HepG2 (cell line): ENCODE results near the gene NDE1. TPM values are rescaled to one million over a fixed set of nuclear protein-coding genes. Genes with fewer than 3 reads are reported as not detected.

Source experiments
- ATAC-seq: fragments of 200-7000 bp; cut with Tn5 transposase; 3 replicates; pipeline ENCODE4 v1.9.1; 2020; ENCODE audit warnings: mild to moderate bottlenecking, moderate library complexity
- BruUV-seq: library from RNA; stranded (reverse); fragments of 400-500 nt; replicated peaks from 2 replicates; lab custom pipeline; 2021; lab: Mats Ljungman, UMichigan
- CTCF ChIA-PET: fragments of 300-600 bp; formaldehyde crosslinking; extraction: SDS; loops from one replicate; lab custom pipeline; 2021; ENCODE audit warnings: low total read pairs, inconsistent platforms, low intra/inter-chr PET ratio; lab: Yijun Ruan, JAX
- POLR2A ChIA-PET: fragments of 350-600 bp; sonication (Branson Sonifier 250); formaldehyde crosslinking; loops from one replicate; lab custom pipeline; 2020; ENCODE audit warnings: antibody characterized with exemption, inconsistent platforms; lab: Yijun Ruan, JAX
- DNase-seq: peaks from one replicate; pipeline ENCODE4 v3.0.0-alpha.2; 2015; ENCODE audit warnings: low spot score
- FAIRE-seq: peaks from 3 replicates; lab custom pipeline; 2011; peaks lifted over from hg19 to GRCh38; lab: Jason Lieb, UNC
- H2AFZ ChIP-seq: one replicate; pipeline ENCODE4 v1.6.1; 2011; ENCODE audit warnings: low read length, inconsistent platforms
- H3K27ac ChIP-seq: fragments of 300-600 bp; 3 replicates; pipeline ENCODE4 v1.8.0; 2011; ENCODE audit warnings: mixed run types, mild to moderate bottlenecking, mixed read lengths, low read length, inconsistent platforms; ENCODE audit not compliant: insufficient read depth; ENCODE audit errors: extremely low read length
- H3K27me3 ChIP-seq, 2 experiments: fragments of 200-600 bp in 1 of 2; 2 replicates in 1 of 2; 3 replicates in 1 of 2; pipeline versions ENCODE4 v1.6.0 to v1.8.0; 2011; ENCODE audit warnings: low read length in 2 of 2, mild to moderate bottlenecking in 2 of 2, moderate library complexity in 2 of 2, inconsistent platforms in 1 of 2; ENCODE audit not compliant: insufficient read depth in 2 of 2, control insufficient read depth in 1 of 2
- H3K36me3 ChIP-seq, 2 experiments: fragments of 200-600 bp in 1 of 2; replicated peaks in 1 of 2; 2 replicates in 1 of 2; 3 replicates in 1 of 2; pipeline versions ENCODE4 v1.5.1 to v1.8.0; 2011; ENCODE audit warnings: low read length in 2 of 2, inconsistent platforms in 1 of 2; ENCODE audit not compliant: insufficient read depth in 2 of 2, control insufficient read depth in 1 of 2
- H3K4me1 ChIP-seq: 2 replicates; pipeline ENCODE4 v1.5.1; 2012; ENCODE audit warnings: low read length, inconsistent platforms; ENCODE audit not compliant: insufficient read depth
- H3K4me2 ChIP-seq: 2 replicates; pipeline ENCODE4 v1.6.0; 2011; ENCODE audit warnings: low read depth, low read length, inconsistent platforms
- H3K4me3 ChIP-seq, 3 experiments: fragments of 200-600 bp in 1 of 3; sonication (generic), shearing (Covaris generic) in 1 of 3; replicated peaks in 1 of 3; 2 replicates each; pipeline ENCODE4 v1.5.1; 2011 to 2016; ENCODE audit warnings: low read length in 3 of 3, inconsistent platforms in 2 of 3, low read depth in 2 of 3, mild to moderate bottlenecking in 2 of 3, control low read depth in 1 of 3, mixed read lengths in 1 of 3; ENCODE audit not compliant: insufficient read depth in 1 of 3
- H3K79me2 ChIP-seq: one replicate; pipeline ENCODE4 v1.6.1; 2011; ENCODE audit warnings: low read length, inconsistent platforms; ENCODE audit not compliant: insufficient read depth
- H3K9ac ChIP-seq: 2 replicates; pipeline ENCODE4 v1.6.0; 2011; ENCODE audit warnings: mild to moderate bottlenecking, low read depth, low read length, inconsistent platforms; ENCODE audit not compliant: insufficient read depth
- H3K9me3 ChIP-seq: 2 replicates; pipeline ENCODE4 v1.5.1; 2012; ENCODE audit warnings: mild to moderate bottlenecking, low read length
- H4K20me1 ChIP-seq: 2 replicates; pipeline ENCODE4 v1.6.0; 2011; ENCODE audit warnings: inconsistent platforms, mild to moderate bottlenecking, low read length, moderate library complexity; ENCODE audit not compliant: insufficient read depth
- CEBPB ChIP-seq: IDR thresholded peaks from 2 replicates; pipeline ENCODE4 v1.6.1; 2011; ENCODE audit warnings: low read depth, low read length, improper control_type of control experiment, borderline replicate concordance
- ELF1 ChIP-seq: sonication (generic); formaldehyde crosslinking; IDR thresholded peaks from 2 replicates; pipeline ENCODE4 v1.4.0; 2020; ENCODE audit warnings: missing genetic modification reagents
- GLI4 ChIP-seq: sonication (generic); formaldehyde crosslinking; IDR thresholded peaks from 2 replicates; pipeline ENCODE4 v1.5.1; 2020; ENCODE audit warnings: missing genetic modification reagents, mild to moderate bottlenecking, moderate library complexity, borderline replicate concordance
- GPN1 ChIP-seq: sonication (generic); formaldehyde crosslinking; IDR thresholded peaks from 2 replicates; pipeline ENCODE4 v1.5.1; 2020; ENCODE audit warnings: missing genetic modification reagents, borderline replicate concordance
- IKZF4 ChIP-seq: sonication (generic); formaldehyde crosslinking; IDR thresholded peaks from 2 replicates; pipeline ENCODE4 v1.5.1; 2020; ENCODE audit warnings: borderline replicate concordance, mild to moderate bottlenecking, low read depth, missing genetic modification reagents; ENCODE audit errors: not compliant biosample characterization
- MAFF ChIP-seq: IDR thresholded peaks from 2 replicates; pipeline ENCODE4 v1.6.1; 2011; ENCODE audit warnings: low read depth, low read length, improper control_type of control experiment
- NR3C1 ChIP-seq: sonication (generic); formaldehyde crosslinking; IDR thresholded peaks from 2 replicates; pipeline ENCODE4 v1.4.0; 2020; ENCODE audit warnings: missing genetic modification reagents
- PITX1 ChIP-seq: sonication (generic); formaldehyde crosslinking; IDR thresholded peaks from 2 replicates; pipeline ENCODE4 v1.5.1; 2020; ENCODE audit warnings: mild to moderate bottlenecking, missing genetic modification reagents
- RFX1 ChIP-seq: fragments of 450-650 bp; IDR thresholded peaks from 2 replicates; pipeline ENCODE4 v1.6.1; 2017
- SALL1 ChIP-seq: sonication (generic); formaldehyde crosslinking; IDR thresholded peaks from 2 replicates; pipeline ENCODE4 v1.8.0; 2022; ENCODE audit warnings: mild to moderate bottlenecking, missing genetic modification reagents
- ZBED4 ChIP-seq: sonication (generic); formaldehyde crosslinking; IDR thresholded peaks from 2 replicates; pipeline ENCODE4 v1.4.0; 2020; ENCODE audit warnings: missing genetic modification reagents, borderline replicate concordance
- ZNF264 ChIP-seq: sonication (generic); formaldehyde crosslinking; IDR thresholded peaks from 2 replicates; pipeline ENCODE4 v1.4.0; 2020; ENCODE audit warnings: missing genetic modification reagents
- ZNF460 ChIP-seq: sonication (generic); formaldehyde crosslinking; IDR thresholded peaks from 2 replicates; pipeline ENCODE4 v1.5.1; 2020; ENCODE audit warnings: missing genetic modification reagents, mild to moderate bottlenecking, borderline replicate concordance
- ZNF605 ChIP-seq: sonication (generic); formaldehyde crosslinking; IDR thresholded peaks from 2 replicates; pipeline ENCODE4 v1.8.0; 2022; ENCODE audit warnings: mild to moderate bottlenecking, missing genetic modification reagents
- WGBS: methylation state at CpG from one replicate; pipeline ENCODE4 v1.1.6; 2017; ENCODE audit warnings: low lambda C conversion rate; 5-methylcytosine and 5-hydroxymethylcytosine counted together
- in situ Hi-C: cut with HindIII; loops from 2 replicates; pipeline ENCODE4 v1.10.0; 2017; ENCODE audit warnings: low pct_unique_long_range_greater_than_20kb; ENCODE audit not compliant: extremely low pct_ligation_motif_present
- intact Hi-C: fragments of 100-400 bp; cut with micrococcal nuclease; formaldehyde crosslinking; loops from one replicate; pipeline ENCODE4 v1.10.0; 2022; ENCODE audit not compliant: unreplicated experiment
- polyA plus RNA-seq, 8 experiments: library from polyadenylated mRNA; depleted of rRNA in 3 of 8; stranded (reverse) in 7 of 8; unstranded in 1 of 8; fragments of >200 nt; fragmentation: Illumina TruSeq in 4 of 8; extraction: Trizol in 4 of 8; gene quantifications; 2 replicates each; pipeline versions ENCODE4 v1.2.1 to v1.2.3, GENCODE V29; 2011 to 2016; ENCODE audit warnings: low read depth in 4 of 8, missing spikeins in 1 of 8, mixed read lengths in 1 of 8; ENCODE audit not compliant: insufficient read depth in 1 of 8
- total RNA-seq, 5 experiments: library from RNA; depleted of rRNA; stranded (reverse); fragments of >200 nt; fragmentation: Illumina TruSeq; extraction: Trizol; gene quantifications; 2 replicates each; pipeline ENCODE4 v1.2.3, GENCODE V29; 2016; ENCODE audit warnings: low read depth in 1 of 5
- TF ChIP-seq, protein P1 (sequence below): sonication (generic); formaldehyde crosslinking; IDR thresholded peaks from 2 replicates; pipeline ENCODE4 v1.4.0; 2020; ENCODE audit warnings: missing genetic modification reagents
- TF ChIP-seq, protein P2 (sequence below): sonication (generic); formaldehyde crosslinking; IDR thresholded peaks from 2 replicates; pipeline ENCODE4 v1.4.0; 2020; ENCODE audit warnings: mild to moderate bottlenecking, low read depth, missing genetic modification reagents
- TF ChIP-seq, protein P3 (sequence below): sonication (generic); formaldehyde crosslinking; IDR thresholded peaks from 2 replicates; pipeline ENCODE4 v1.5.0; 2020; ENCODE audit warnings: missing genetic modification reagents, mild to moderate bottlenecking, borderline replicate concordance

The NDE1 gene
- total and polyA plus RNA-seq, 2 of the 13 experiments (the other 11 are each of a cell fraction or from before 2014, with no cell fraction given): 40.9 to 72.5 TPM

GRCh38 chr16:15611610-15612009 lies 38.4 kb upstream of the NDE1 start:
- POLR2A ChIA-PET: interaction anchor here (1.4 to 2.3 kb wide), 3 partner anchors 10 to 18 kb away, joined by 4 to 10 read pairs (median 5); no protein-coding TSS in a partner anchor
- FAIRE-seq (no peak), DNase-seq (no peak), ATAC-seq (no peak)
- Histone ChIP-seq H3K9me3 (no peaks in the 10 kb centered on the region), H2AFZ (no peak overlapping the region), H3K9ac (no peak overlapping the region), H3K79me2 (no peaks in the 10 kb centered on the region), H3K4me3 (no peak overlapping the region), H3K4me1 (peaks cover 91% of the 10 kb centered on the region), H3K27me3 (no peaks in the 10 kb centered on the region), H3K4me2 (no peak overlapping the region), H3K27ac (peak overlapping the region; percentile 36), H3K36me3 (peaks cover 17 to 37% of the 10 kb centered on the region in 2 experiments), H4K20me1 (no peaks in the 10 kb centered on the region)
- BruUV-seq: no TSS peak
- TF ChIP-seq ELF1 (CRISPR knock-in tag) (no peak), ZNF605 (CRISPR knock-in tag) (no peak), CEBPB (no peak), NR3C1 (CRISPR knock-in tag) (no peak), PITX1 (no peak), GLI4 (no peak), MAFF (no peak), IKZF4 (CRISPR knock-in tag) (no peak), ZBED4 (CRISPR knock-in tag) (no peak), ZNF460 (no peak), GPN1 (CRISPR knock-in tag) (no peak), RFX1 (no peak), SALL1 (CRISPR knock-in tag) (no peak), ZNF264 (CRISPR knock-in tag) (no peak)
- TF ChIP-seq, protein P1, sequence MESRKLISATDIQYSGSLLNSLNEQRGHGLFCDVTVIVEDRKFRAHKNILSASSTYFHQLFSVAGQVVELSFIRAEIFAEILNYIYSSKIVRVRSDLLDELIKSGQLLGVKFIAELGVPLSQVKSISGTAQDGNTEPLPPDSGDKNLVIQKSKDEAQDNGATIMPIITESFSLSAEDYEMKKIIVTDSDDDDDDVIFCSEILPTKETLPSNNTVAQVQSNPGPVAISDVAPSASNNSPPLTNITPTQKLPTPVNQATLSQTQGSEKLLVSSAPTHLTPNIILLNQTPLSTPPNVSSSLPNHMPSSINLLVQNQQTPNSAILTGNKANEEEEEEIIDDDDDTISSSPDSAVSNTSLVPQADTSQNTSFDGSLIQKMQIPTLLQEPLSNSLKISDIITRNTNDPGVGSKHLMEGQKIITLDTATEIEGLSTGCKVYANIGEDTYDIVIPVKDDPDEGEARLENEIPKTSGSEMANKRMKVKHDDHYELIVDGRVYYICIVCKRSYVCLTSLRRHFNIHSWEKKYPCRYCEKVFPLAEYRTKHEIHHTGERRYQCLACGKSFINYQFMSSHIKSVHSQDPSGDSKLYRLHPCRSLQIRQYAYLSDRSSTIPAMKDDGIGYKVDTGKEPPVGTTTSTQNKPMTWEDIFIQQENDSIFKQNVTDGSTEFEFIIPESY (CRISPR knock-in tag): no peak
- TF ChIP-seq, protein P2, sequence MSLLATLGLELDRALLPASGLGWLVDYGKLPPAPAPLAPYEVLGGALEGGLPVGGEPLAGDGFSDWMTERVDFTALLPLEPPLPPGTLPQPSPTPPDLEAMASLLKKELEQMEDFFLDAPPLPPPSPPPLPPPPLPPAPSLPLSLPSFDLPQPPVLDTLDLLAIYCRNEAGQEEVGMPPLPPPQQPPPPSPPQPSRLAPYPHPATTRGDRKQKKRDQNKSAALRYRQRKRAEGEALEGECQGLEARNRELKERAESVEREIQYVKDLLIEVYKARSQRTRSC (CRISPR knock-in tag): no peak
- TF ChIP-seq, protein P3, sequence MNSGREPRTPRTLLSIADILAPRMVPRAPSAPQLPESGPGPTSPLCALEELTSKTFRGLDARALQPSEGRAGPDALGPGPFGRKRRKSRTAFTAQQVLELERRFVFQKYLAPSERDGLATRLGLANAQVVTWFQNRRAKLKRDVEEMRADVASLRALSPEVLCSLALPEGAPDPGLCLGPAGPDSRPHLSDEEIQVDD (CRISPR knock-in tag): no peak
- in situ Hi-C loops (no loop called here), intact Hi-C loops (loop anchor here (2.0 kb wide), 1 partner anchor 31 kb away; the partner anchor contains the start of gene MARF1)
- CTCF ChIA-PET: no interaction called here
- WGBS: 89% methylated on average over 7 of the region's 7 CpGs
